Endodermal cell (in vitro differentiated cells): ENCODE data around the gene SPNS3. TPM values are rescaled to one million over a fixed set of nuclear protein-coding genes. Genes with fewer than 3 reads are reported as not detected.

Source experiments
- DNase-seq: peaks from one replicate; pipeline ENCODE4 v3.0.0-alpha.2; 2017
- H3K27ac ChIP-seq: 2 replicates; pipeline ENCODE4 v1.5.1; 2013; ENCODE audit warnings: mild to moderate bottlenecking, low read depth, low read length, moderate library complexity
- H3K27me3 ChIP-seq: 2 replicates; pipeline ENCODE4 v1.6.1; 2013; ENCODE audit warnings: mild to moderate bottlenecking, low read length, moderate library complexity; ENCODE audit not compliant: insufficient read depth, control insufficient read depth, poor library complexity, severe bottlenecking
- H3K36me3 ChIP-seq: 2 replicates; pipeline ENCODE4 v1.7.0; 2013; ENCODE audit warnings: mild to moderate bottlenecking, low read length, moderate library complexity; ENCODE audit not compliant: control insufficient read depth, insufficient read depth
- H3K4me1 ChIP-seq: one replicate; pipeline ENCODE4 v1.7.0; 2013; ENCODE audit warnings: low read length; ENCODE audit not compliant: control insufficient read depth, insufficient read depth
- H3K4me3 ChIP-seq: 2 replicates; pipeline ENCODE4 v1.5.1; 2013; ENCODE audit warnings: mild to moderate bottlenecking, low read length, moderate library complexity
- H3K9ac ChIP-seq: 2 replicates; pipeline ENCODE4 v1.6.1; 2013; ENCODE audit warnings: mild to moderate bottlenecking, low read length, moderate library complexity; ENCODE audit not compliant: poor library complexity, severe bottlenecking; ENCODE audit errors: extremely low read depth
- H3K9me3 ChIP-seq: 2 replicates; pipeline ENCODE4 v1.6.1; 2013; ENCODE audit warnings: mild to moderate bottlenecking, low read length, moderate library complexity; ENCODE audit not compliant: control insufficient read depth
- H3K27ac Mint-ChIP-seq: 2 replicates; pipeline ENCODE4 v1.8.0; 2020; ENCODE audit warnings: mixed read lengths
- H3K27me3 Mint-ChIP-seq: 2 replicates; pipeline ENCODE4 v1.8.0; 2021; ENCODE audit warnings: mild to moderate bottlenecking, mixed read lengths; ENCODE audit not compliant: insufficient read depth
- H3K36me3 Mint-ChIP-seq: 2 replicates; pipeline ENCODE4 v1.8.0; 2020; ENCODE audit warnings: low read depth, mixed read lengths
- H3K4me1 Mint-ChIP-seq: 2 replicates; pipeline ENCODE4 v1.8.0; 2020; ENCODE audit warnings: mixed read lengths
- H3K4me3 Mint-ChIP-seq: 2 replicates; pipeline ENCODE4 v1.8.0; 2020; ENCODE audit warnings: mild to moderate bottlenecking, moderate library complexity, mixed read lengths
- H3K9me3 Mint-ChIP-seq: 2 replicates; pipeline ENCODE4 v1.8.0; 2020; ENCODE audit warnings: mild to moderate bottlenecking, mixed read lengths
- CTCF ChIP-seq: fragments of 200-600 bp; sonication (generic); conservative IDR thresholded peaks from 2 replicates; pipeline ENCODE4 v1.5.0; 2021; ENCODE audit warnings: antibody characterized with exemption, mild to moderate bottlenecking
- WGBS, 2 experiments: methylation state at CpG; one replicate each; pipeline versions ENCODE4 v1.1.5 to v1.1.7; 2013; ENCODE audit warnings: missing lambda C conversion rate in 2 of 2, mixed read lengths in 1 of 2; ENCODE audit not compliant: insufficient coverage in 1 of 2, insufficient read length in 1 of 2; 5-methylcytosine and 5-hydroxymethylcytosine counted together
- total RNA-seq, 2 donors: library from RNA; stranded (reverse); fragmentation: NEBNext Ultra II Directional in 1 of 2; extraction: Animal tissue kit (Norgen Biotek cat#: 25700) in 1 of 2; gene quantifications; 2 replicates in 1 of 2; 3 replicates in 1 of 2; pipeline ENCODE4 v1.2.1, GENCODE V29; 2021

The SPNS3 gene
- total RNA-seq, 2 donors from 2014 or later, result not detected

- no peaks in the 10 kb centered on the region for H3K9me3 ChIP-seq
- no peaks in the 10 kb centered on the region for H3K27me3 ChIP-seq
- no peaks in the 10 kb centered on the region for H3K9me3 Mint-ChIP-seq
- H3K36me3 ChIP-seq, result no peaks in the 10 kb centered on the region
- H3K36me3 Mint-ChIP-seq, result no peaks in the 10 kb centered on the region
- H3K4me1 Mint-ChIP-seq, result peaks cover 21% of the 10 kb centered on the region
- peaks cover 61% of the 10 kb centered on the region for H3K27me3 Mint-ChIP-seq
- no peak overlapping the region for H3K9ac ChIP-seq
- TF ChIP-seq CTCF, result no peak
- H3K27ac Mint-ChIP-seq, result no peak overlapping the region
- DNase-seq, result no peak
- H3K4me3 Mint-ChIP-seq, result no peak overlapping the region
- H3K27ac ChIP-seq, result no peak overlapping the region
- WGBS, 2 experiments, result 91 to 92% methylated on average over 10 to 11 of the region's 11 CpGs
- no peak overlapping the region for H3K4me3 ChIP-seq
- no peaks in the 10 kb centered on the region for H3K4me1 ChIP-seq
These were observed 92.1 kb downstream of the SPNS3 start for GRCh38 chr17:4525691-4526397.

- 71 to 80% methylated on average over 1 of the region's 1 CpG for WGBS, 2 experiments
- no peaks in the 10 kb centered on the region for H3K9me3 Mint-ChIP-seq
- Histone ChIP-seq H3K27me3 (no peaks in the 10 kb centered on the region), H3K9ac (no peak overlapping the region), H3K27ac (no peak overlapping the region), H3K4me1 (no peaks in the 10 kb centered on the region), H3K4me3 (no peak overlapping the region), H3K9me3 (no peaks in the 10 kb centered on the region), H3K36me3 (no peaks in the 10 kb centered on the region)
- H3K4me1 Mint-ChIP-seq, result peaks cover 21% of the 10 kb centered on the region
- no peak for DNase-seq
- no peaks in the 10 kb centered on the region for H3K36me3 Mint-ChIP-seq
- peaks cover 74% of the 10 kb centered on the region for H3K27me3 Mint-ChIP-seq
- no peak for TF ChIP-seq CTCF
- no peak overlapping the region for H3K4me3 Mint-ChIP-seq
- H3K27ac Mint-ChIP-seq, result no peak overlapping the region
These were observed 93.4 kb downstream of the SPNS3 start for GRCh38 chr17:4527134-4527533.

GRCh38 chr17:4527566-4528125 is 93.9 kb downstream of the SPNS3 start:
- H3K36me3 Mint-ChIP-seq, result no peaks in the 10 kb centered on the region
- H3K9me3 Mint-ChIP-seq, result no peaks in the 10 kb centered on the region
- no peaks in the 10 kb centered on the region for H3K27me3 ChIP-seq
- no peak overlapping the region for H3K9ac ChIP-seq
- peaks cover 16% of the 10 kb centered on the region for H3K4me1 Mint-ChIP-seq
- no peaks in the 10 kb centered on the region for H3K4me1 ChIP-seq
- TF ChIP-seq CTCF, result peak; percentile 46
- H3K9me3 ChIP-seq, result no peaks in the 10 kb centered on the region
- WGBS, 2 experiments, result 38 to 52% methylated on average over 8 to 11 of the region's 12 CpGs
- peaks cover 76% of the 10 kb centered on the region for H3K27me3 Mint-ChIP-seq
- no peaks in the 10 kb centered on the region for H3K36me3 ChIP-seq
- no peak overlapping the region for H3K27ac Mint-ChIP-seq
- DNase-seq, result peak; percentile 76
- H3K27ac ChIP-seq, result no peak overlapping the region
- H3K4me3 Mint-ChIP-seq, result no peak overlapping the region
- no peak overlapping the region for H3K4me3 ChIP-seq
